Measurements from ENCODE around the gene STK16. TPM values are rescaled to one million over a fixed set of nuclear protein-coding genes. Genes with fewer than 3 reads are reported as not detected.

STK16 gene
- total and polyA plus RNA-seq, 7 experiments from 2014 or later, result 17.4 to 35.0 (median 21.8) TPM

- intact Hi-C loops (cut with micrococcal nuclease), result loop anchor here (1.0 to 5.0 kb wide), 25 partner anchors 16 to 710 kb away; partner anchors contain the start of genes ANKZF1 (in 2 of the 2), ATG9A (in 2 of the 2), CNOT9 (in 2 of the 2) and GMPPA (in 2 of the 2)
- H3K27ac Mint-ChIP-seq, result peak overlapping the region; percentile 94 to 100 (median 99)
- ChIA-PET POLR2A (interaction anchor here (0.6 to 8.2 kb wide), 20 partner anchors 9 to 264 kb away, joined by 3 to 214 read pairs (median 4); partner anchors contain the start of genes ABCB6, ANKZF1, ATG9A and CHPF), CTCF (interaction anchor here (0.6 to 12.9 kb wide), 12 partner anchors 8 to 989 kb away, joined by 3 to 194 read pairs (median 5); partner anchors contain the start of genes ANKZF1, ATG9A, CNPPD1 and TUBA4A)
- peaks cover 0 to 25% (median 8%) of the 10 kb centered on the region in 5 donors for H3K36me3 Mint-ChIP-seq
- H3K27me3 Mint-ChIP-seq, result peaks cover 0 to 5% (median 0%) of the 10 kb centered on the region in 5 donors
- H3K27me3 ChIP-seq (ENCODE audit: control insufficient read depth in 2 of 2, insufficient read depth in 2 of 2, low read length in 2 of 2), result no peaks in the 10 kb centered on the region
- H3K4me1 ChIP-seq (ENCODE audit: control insufficient read depth in 2 of 2, insufficient read depth in 2 of 2, low read length in 2 of 2), result peaks cover 22 to 33% of the 10 kb centered on the region in 2 donors
- H3K4me1 Mint-ChIP-seq, result peaks cover 32 to 58% (median 53%) of the 10 kb centered on the region in 7 donors
- peak overlapping the region; percentile 73 for H3K4me3 ChIP-seq (ENCODE audit: low read length)
- no peak for DNase-seq
- H3K9me3 ChIP-seq (ENCODE audit: control insufficient read depth in 2 of 3, low read length in 3 of 3), result no peaks in the 10 kb centered on the region
- no peak for ATAC-seq
- H3K4me3 Mint-ChIP-seq, result peak overlapping the region; percentile 85 to 98 (median 97)
- H3K36me3 ChIP-seq (ENCODE audit: control insufficient read depth in 2 of 3, insufficient read depth in 3 of 3, low read length in 3 of 3), result peaks cover 11 to 34% (median 28%) of the 10 kb centered on the region in 3 experiments
- peak overlapping the region; percentile 98 for H3K27ac ChIP-seq (ENCODE audit: low read depth, low read length)
- H3K9me3 Mint-ChIP-seq, result no peaks in the 10 kb centered on the region
These were observed 33.4 kb downstream of the STK16 start for GRCh38 chr2:219278655-219279150.

- H3K4me1 ChIP-seq (ENCODE audit: control insufficient read depth in 2 of 2, insufficient read depth in 2 of 2, low read length in 2 of 2), result peaks cover 22 to 33% of the 10 kb centered on the region in 2 donors
- ATAC-seq, result peak; percentile 91
- Mint-ChIP-seq H3K27me3 (peaks cover 0 to 2% (median 0%) of the 10 kb centered on the region in 5 donors), H3K4me3 (peak within 1 kb of the TSS; percentile 85 to 99 (median 97)), H3K36me3 (peaks cover 0 to 25% (median 8%) of the 10 kb centered on the region in 5 donors), H3K27ac (peak within 1 kb of the TSS; percentile 97 to 100 (median 99)), H3K9me3 (no peaks in the 10 kb centered on the region), H3K4me1 (peaks cover 32 to 58% (median 53%) of the 10 kb centered on the region in 7 donors)
- ChIA-PET POLR2A (interaction anchor here (0.6 to 8.2 kb wide), 20 partner anchors 10 to 264 kb away, joined by 3 to 214 read pairs (median 4); partner anchors contain the start of genes ABCB6, ANKZF1, ATG9A and CHPF), CTCF (interaction anchor here (0.6 to 12.9 kb wide), 8 partner anchors 8 to 989 kb away, joined by 3 to 194 read pairs (median 6); partner anchors contain the start of gene CNPPD1)
- H3K9me3 ChIP-seq (ENCODE audit: control insufficient read depth in 2 of 3, low read length in 3 of 3), result no peaks in the 10 kb centered on the region
- peaks cover 11 to 40% (median 28%) of the 10 kb centered on the region in 3 experiments for H3K36me3 ChIP-seq (ENCODE audit: control insufficient read depth in 2 of 3, insufficient read depth in 3 of 3, low read length in 3 of 3)
- no peaks in the 10 kb centered on the region for H3K27me3 ChIP-seq (ENCODE audit: control insufficient read depth in 2 of 2, insufficient read depth in 2 of 2, low read length in 2 of 2)
- intact Hi-C loops (cut with micrococcal nuclease), result loop anchor here (1.0 to 5.0 kb wide), 24 partner anchors 15 to 711 kb away; partner anchors contain the start of genes ANKZF1 (in 2 of the 2), ATG9A (in 2 of the 2), CNOT9 (in 2 of the 2) and GMPPA (in 2 of the 2)
- peak within 1 kb of the TSS; percentile 98 for H3K27ac ChIP-seq (ENCODE audit: low read depth, low read length)
- DNase-seq, result peak; percentile 94 to 100 (median 98)
- peak within 1 kb of the TSS; percentile 73 for H3K4me3 ChIP-seq (ENCODE audit: low read length)
These were observed 34.1 kb downstream of the STK16 start, which contains the start of gene DNAJB2 for GRCh38 chr2:219279151-219279915. TSS of gene DNAJB2 (plus strand) at chr2:219279366. CDS start at chr2:219279834, 468 bp downstream.

GRCh38 chr2:219279916-219280516, 34.7 kb downstream of the STK16 start:
- intact Hi-C loops (cut with micrococcal nuclease), result loop anchor here (1.0 to 5.0 kb wide), 24 partner anchors 14 to 712 kb away; partner anchors contain the start of genes ANKZF1 (in 2 of the 2), ATG9A (in 2 of the 2), CNOT9 (in 2 of the 2) and GMPPA (in 2 of the 2)
- no peaks in the 10 kb centered on the region for H3K27me3 Mint-ChIP-seq
- H3K27me3 ChIP-seq (ENCODE audit: control insufficient read depth in 2 of 2, insufficient read depth in 2 of 2, low read length in 2 of 2), result no peaks in the 10 kb centered on the region
- H3K27ac Mint-ChIP-seq, result peak overlapping the region; percentile 97 to 100 (median 99)
- H3K4me1 Mint-ChIP-seq, result peaks cover 32 to 58% (median 53%) of the 10 kb centered on the region in 7 donors
- peaks cover 0 to 25% (median 8%) of the 10 kb centered on the region in 5 donors for H3K36me3 Mint-ChIP-seq
- no peaks in the 10 kb centered on the region for H3K9me3 Mint-ChIP-seq
- H3K4me3 ChIP-seq (ENCODE audit: low read length), result peak overlapping the region; percentile 73
- POLR2A ChIA-PET, result interaction anchor here (1.0 to 8.2 kb wide), 12 partner anchors 15 to 121 kb away, joined by 3 to 214 read pairs (median 15); partner anchors contain the start of genes ANKZF1, ATG9A, CNPPD1 and DNPEP
- peaks cover 11 to 47% (median 28%) of the 10 kb centered on the region in 3 experiments for H3K36me3 ChIP-seq (ENCODE audit: control insufficient read depth in 2 of 3, insufficient read depth in 3 of 3, low read length in 3 of 3)
- H3K4me3 Mint-ChIP-seq, result peak overlapping the region; percentile 85 to 99 (median 97)
- CTCF ChIA-PET, result interaction anchor here (0.9 to 12.9 kb wide), 3 partner anchors 16 to 35 kb away, joined by 3 to 194 read pairs (median 3); partner anchors contain the start of genes GLB1L and STK16
- no peak for ATAC-seq
- no peak for DNase-seq
- H3K9me3 ChIP-seq (ENCODE audit: control insufficient read depth in 2 of 3, low read length in 3 of 3), result no peaks in the 10 kb centered on the region
- peak overlapping the region; percentile 98 for H3K27ac ChIP-seq (ENCODE audit: low read depth, low read length)
- peaks cover 22 to 33% of the 10 kb centered on the region in 2 donors for H3K4me1 ChIP-seq (ENCODE audit: control insufficient read depth in 2 of 2, insufficient read depth in 2 of 2, low read length in 2 of 2)

- DNase-seq (no peak), ATAC-seq (no peak)
- H3K9me3 ChIP-seq (ENCODE audit: control insufficient read depth in 2 of 3, low read length in 3 of 3), result no peaks in the 10 kb centered on the region
- Mint-ChIP-seq H3K27me3 (no peaks in the 10 kb centered on the region), H3K36me3 (peaks cover 0 to 30% (median 8%) of the 10 kb centered on the region in 5 donors), H3K4me1 (peaks cover 32 to 59% (median 53%) of the 10 kb centered on the region in 7 donors), H3K9me3 (no peaks in the 10 kb centered on the region), H3K4me3 (peak overlapping the region; percentile 42 to 98 (median 97)), H3K27ac (peak overlapping the region; percentile 97 to 100 (median 99))
- H3K27ac ChIP-seq (ENCODE audit: low read depth, low read length), result peak overlapping the region; percentile 98
- peaks cover 22 to 33% of the 10 kb centered on the region in 2 donors for H3K4me1 ChIP-seq (ENCODE audit: control insufficient read depth in 2 of 2, insufficient read depth in 2 of 2, low read length in 2 of 2)
- peaks cover 11 to 53% (median 28%) of the 10 kb centered on the region in 3 experiments for H3K36me3 ChIP-seq (ENCODE audit: control insufficient read depth in 2 of 3, insufficient read depth in 3 of 3, low read length in 3 of 3)
- H3K27me3 ChIP-seq (ENCODE audit: control insufficient read depth in 2 of 2, insufficient read depth in 2 of 2, low read length in 2 of 2), result no peaks in the 10 kb centered on the region
- ChIA-PET CTCF (interaction anchor here (0.9 to 12.9 kb wide), 4 partner anchors 15 to 79 kb away, joined by 3 to 194 read pairs (median 3); partner anchors contain the start of genes GLB1L and STK16), POLR2A (interaction anchor here (0.6 to 8.2 kb wide), 8 partner anchors 10 to 105 kb away, joined by 3 to 214 read pairs (median 13); partner anchors contain the start of genes ANKZF1, ATG9A, CNPPD1 and GLB1L)
- intact Hi-C loops (cut with micrococcal nuclease), result no loop called here
- H3K4me3 ChIP-seq (ENCODE audit: low read length), result no peak overlapping the region
These were observed 35.4 kb downstream of the STK16 start for GRCh38 chr2:219280651-219281050.

- Histone ChIP-seq H3K9me3 (ENCODE audit: control insufficient read depth in 2 of 3, low read length in 3 of 3) (no peaks in the 10 kb centered on the region), H3K27ac (ENCODE audit: low read depth, low read length) (peak overlapping the region; percentile 98), H3K27me3 (ENCODE audit: control insufficient read depth in 2 of 2, insufficient read depth in 2 of 2, low read length in 2 of 2) (no peaks in the 10 kb centered on the region), H3K4me3 (ENCODE audit: low read length) (no peak overlapping the region), H3K36me3 (ENCODE audit: control insufficient read depth in 2 of 3, insufficient read depth in 3 of 3, low read length in 3 of 3) (peaks cover 11 to 61% (median 28%) of the 10 kb centered on the region in 3 experiments), H3K4me1 (ENCODE audit: control insufficient read depth in 2 of 2, insufficient read depth in 2 of 2, low read length in 2 of 2) (peaks cover 22 to 33% of the 10 kb centered on the region in 2 donors)
- H3K4me3 Mint-ChIP-seq, result peak overlapping the region in 2 of 10 donors; percentile 14 to 96
- DNase-seq, result no peak
- no peak for ATAC-seq
- POLR2A ChIA-PET, result interaction anchor here (0.8 to 8.2 kb wide), 6 partner anchors 9 to 105 kb away, joined by 3 to 214 read pairs (median 7); partner anchors contain the start of genes ANKZF1, ATG9A, CNPPD1 and GLB1L
- H3K27ac Mint-ChIP-seq, result peak overlapping the region in 6 of 9 donors; percentile 98 to 100 (median 100)
- CTCF ChIA-PET, result interaction anchor here (1.1 to 12.9 kb wide), 2 partner anchors 14 to 80 kb away, joined by 3 to 194 read pairs; no protein-coding TSS in a partner anchor
- H3K36me3 Mint-ChIP-seq, result peaks cover 0 to 30% (median 10%) of the 10 kb centered on the region in 5 donors
- intact Hi-C loops (cut with micrococcal nuclease), result no loop called here
- no peaks in the 10 kb centered on the region for H3K9me3 Mint-ChIP-seq
- no peaks in the 10 kb centered on the region for H3K27me3 Mint-ChIP-seq
- H3K4me1 Mint-ChIP-seq, result peaks cover 32 to 59% (median 53%) of the 10 kb centered on the region in 7 donors
These were observed 36.3 kb downstream of the STK16 start for GRCh38 chr2:219281588-219281987.

Measured in naive thymus-derived CD4-positive, alpha-beta T cell (primary cell).